D341Med (cell line): Measurements from ENCODE around the gene WWC2.

Experiments used
- DNase-seq: peaks from one replicate; pipeline ENCODE4 v3.0.0; 2012; ENCODE audit warnings: low spot score

The WWC2 gene

GRCh38 chr4:183354219-183354618, 255.2 kb downstream of the WWC2 start:
- DNase-seq: no peak

DNA sequence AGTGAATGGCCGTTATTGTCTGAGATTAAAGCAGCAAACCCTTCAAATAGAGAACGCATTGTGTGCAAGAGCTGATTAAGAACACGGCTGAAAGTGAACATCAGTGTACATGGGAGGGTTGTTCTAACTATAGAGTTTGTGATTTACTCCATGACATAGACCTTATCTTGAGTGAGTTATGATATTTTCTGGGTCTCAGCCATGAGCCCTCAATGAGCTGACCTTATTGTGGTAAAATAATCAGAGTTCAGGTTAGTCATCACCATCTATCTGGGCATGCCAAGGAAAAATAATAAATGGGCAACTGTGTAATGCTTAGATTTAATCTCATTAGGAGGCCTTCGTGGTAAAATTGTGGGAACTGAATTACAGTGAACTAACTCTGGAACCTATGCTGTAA, 256.3 kb downstream of the WWC2 start:
- DNase-seq: no peak

- no peak for DNase-seq
Measured at GRCh38 chr4:183356173-183356830, 257.2 kb downstream of the WWC2 start.

- no peak for DNase-seq
Measured at GRCh38 chr4:183356931-183357675, 258.0 kb downstream of the WWC2 start.

DNA sequence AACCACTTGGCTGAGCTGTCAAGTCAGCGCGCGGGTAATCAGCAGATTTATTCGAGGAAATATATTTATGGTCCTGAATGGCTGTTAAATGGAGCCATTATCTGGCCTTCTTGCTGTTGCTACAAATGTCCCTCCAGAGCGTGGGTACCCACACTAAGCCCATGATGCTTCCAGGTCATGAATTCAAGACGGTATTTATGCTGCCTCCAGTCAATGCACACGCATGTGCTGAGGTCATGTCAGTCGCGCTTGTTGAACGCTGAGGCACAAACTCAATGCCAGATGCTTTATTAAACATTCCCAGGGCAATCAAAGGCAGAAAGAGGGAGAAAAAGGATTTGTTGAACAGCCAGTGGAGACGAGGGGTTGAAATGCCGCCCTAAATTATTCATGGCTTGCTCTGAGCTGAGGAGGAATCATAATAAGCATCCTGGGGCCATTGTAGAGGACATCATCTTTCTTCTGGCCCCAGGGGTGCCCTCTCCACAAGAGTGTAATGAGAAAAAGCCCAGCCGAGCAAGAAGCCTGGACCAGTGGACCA, 259.2 kb downstream of the WWC2 start:
- DNase-seq: no peak

DNA sequence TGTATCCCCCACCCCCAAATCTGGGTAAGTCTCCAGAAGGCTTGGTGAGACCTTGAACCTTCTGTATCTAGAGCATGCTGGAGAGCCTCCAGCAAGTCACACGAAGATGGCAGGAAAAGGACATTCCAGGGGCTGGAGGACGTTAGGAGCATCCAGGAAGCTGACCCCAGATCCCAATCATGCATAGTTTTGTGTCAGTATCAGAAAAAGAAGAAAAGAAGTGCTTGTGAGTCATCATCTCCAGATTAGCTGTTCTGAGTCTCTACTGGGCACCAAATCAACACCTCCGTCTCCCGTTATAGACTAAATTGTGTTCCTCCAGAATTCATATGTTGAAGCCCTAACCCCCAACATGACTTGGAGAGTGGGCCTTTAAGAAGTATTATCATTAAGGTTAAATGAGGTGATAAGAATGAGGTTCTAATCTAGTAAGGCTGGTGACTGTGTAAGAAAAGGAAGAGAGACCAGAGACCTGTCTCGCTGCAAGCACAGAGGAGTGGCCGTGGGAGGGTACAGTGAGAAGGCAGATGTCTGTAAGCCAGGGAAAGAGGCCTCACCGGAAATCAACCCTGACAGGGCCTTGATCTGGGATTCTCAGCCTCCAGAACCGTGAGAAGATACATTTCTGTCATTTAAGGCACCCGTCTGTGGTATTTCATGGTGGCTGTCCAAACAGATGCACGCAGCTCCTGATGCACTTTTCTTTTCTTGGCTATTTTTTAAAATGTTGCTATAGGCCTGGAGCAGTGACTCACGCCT, 261.3 kb downstream of the WWC2 start:
- no peak for DNase-seq

DNA sequence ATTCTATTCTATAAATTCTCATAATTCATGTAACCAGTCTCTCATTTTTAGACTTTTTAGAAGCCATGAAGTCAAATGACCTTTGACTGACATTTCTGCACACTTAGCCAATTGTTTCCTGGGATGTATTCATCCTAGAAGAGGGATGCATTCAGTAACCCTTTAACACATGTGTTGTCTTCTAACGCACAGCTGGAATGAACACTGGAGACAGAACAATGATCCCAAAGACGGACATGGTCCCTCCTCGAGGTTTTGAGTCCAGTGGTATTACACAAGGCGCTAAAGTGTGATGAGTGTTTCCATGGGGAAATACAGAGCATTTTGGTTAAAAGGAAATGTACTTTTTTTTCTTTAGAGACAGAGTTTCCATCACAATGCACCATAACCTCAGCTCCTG, 263.0 kb downstream of the WWC2 start:
- no peak for DNase-seq

GRCh38 chr4:183362916-183363542, 264.0 kb downstream of the WWC2 start:
- DNase-seq: no peak

- no peak for DNase-seq
Measured at GRCh38 chr4:183364025-183364424, 265.0 kb downstream of the WWC2 start.

DNA sequence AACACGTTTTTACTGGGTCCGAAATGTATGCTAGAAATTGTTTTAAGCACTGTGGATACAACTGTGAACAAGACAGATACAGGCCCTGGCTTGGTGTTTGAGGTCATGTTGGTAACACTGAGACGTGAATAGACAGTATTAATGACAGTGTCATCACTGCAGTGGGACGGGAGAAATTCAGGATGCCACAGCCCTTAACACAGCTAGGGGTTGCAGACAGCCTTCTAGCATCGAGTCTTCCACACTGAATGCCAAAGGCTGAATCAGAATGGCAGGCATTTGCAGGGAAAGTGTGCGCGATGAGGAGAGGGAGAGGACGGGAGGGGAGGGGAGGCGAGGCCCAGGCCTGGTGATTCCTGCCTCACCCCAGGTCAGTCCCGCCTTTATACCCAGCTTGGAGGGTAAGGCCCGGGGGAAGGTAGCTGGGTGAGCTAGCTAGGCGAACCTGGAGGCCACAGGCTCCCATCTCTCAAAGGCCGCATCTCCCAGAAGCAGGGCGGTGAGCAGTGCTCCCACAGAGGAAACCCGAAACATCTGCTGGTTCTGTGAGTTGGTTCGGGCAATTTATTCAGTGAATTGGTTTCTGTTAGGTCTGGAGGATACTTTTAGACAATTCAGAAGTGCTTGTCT, 267.3 kb downstream of the WWC2 start:
- no peak for DNase-seq

DNA sequence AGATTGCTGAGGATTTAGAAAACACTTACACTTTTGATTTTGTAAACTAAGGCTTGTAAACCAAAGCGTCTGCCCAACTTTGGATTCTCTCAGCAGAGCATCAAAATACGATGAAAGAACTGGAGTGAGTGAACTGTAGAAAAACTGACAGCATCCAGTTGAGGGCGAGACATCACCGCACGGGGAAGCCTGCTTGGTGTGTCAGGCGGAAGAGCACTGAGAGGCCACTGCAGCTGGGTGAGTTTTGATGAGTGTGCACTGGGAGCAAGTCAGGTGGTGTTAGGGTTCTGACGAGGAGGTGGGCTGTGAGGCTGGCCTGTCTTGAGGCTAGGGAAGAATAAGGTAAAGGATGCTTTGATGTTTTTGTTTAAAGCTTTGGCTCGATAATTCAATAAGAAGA, 270.0 kb downstream of the WWC2 start:
- no peak for DNase-seq
